Measurements from ENCODE around the gene NUDT11.

GRCh38 chrX:51440365-51440764 lies 56.0 kb downstream of the NUDT11 start:
- TF ChIP-seq POLR2A (IDR thresholded peaks at IDR 0.05) (no peak), CTCF (IDR thresholded peaks at IDR 0.05) (no peak)
